GM18502 (cell line): Measurements from ENCODE around the gene BTBD16.

Source experiments
- ATAC-seq: cut with Tn5 transposase; IDR thresholded peaks from one replicate; pipeline ENCODE4 v1.9.1; 2021; ENCODE audit warnings: mild to moderate bottlenecking; ENCODE audit not compliant: unreplicated experiment, poor library complexity

BTBD16 gene

GRCh38 chr10:122307669-122308416 lies 36.7 kb downstream of the BTBD16 start:
- no peak for ATAC-seq

DNA sequence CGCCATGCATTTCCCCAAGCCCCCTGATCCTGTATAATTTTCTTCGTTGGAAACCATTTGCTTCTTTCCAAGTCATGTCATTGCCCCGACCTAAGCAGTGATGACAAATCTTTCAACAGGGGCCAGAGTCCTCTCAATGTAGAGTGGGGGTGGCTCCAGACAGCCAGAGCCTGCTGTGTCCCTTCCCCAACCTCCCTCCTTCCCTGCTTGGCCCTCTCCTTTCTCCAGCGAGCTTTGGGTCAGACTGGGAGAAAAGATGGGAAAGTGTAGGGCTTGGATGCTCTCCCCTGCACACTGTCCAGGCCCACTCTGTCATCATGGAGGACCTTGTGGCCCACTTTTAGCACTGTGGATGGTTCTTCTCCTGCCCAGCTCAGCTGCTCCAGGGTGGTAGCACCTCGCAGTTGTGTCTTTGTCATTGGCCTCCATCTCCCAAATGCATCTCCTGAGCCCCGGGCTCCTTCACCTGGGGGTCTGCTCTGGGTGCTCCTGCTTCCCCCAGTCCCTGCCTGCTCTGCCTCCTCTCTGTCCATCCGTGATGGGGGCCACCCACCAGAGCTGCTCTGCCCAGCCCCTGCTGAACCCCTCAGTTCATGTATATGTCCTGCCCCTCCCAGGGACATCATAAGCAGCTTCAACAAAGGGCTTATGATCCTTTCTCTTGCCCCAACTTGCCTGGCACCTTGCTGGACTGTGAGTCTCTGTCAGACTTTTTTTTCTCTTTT lies 37.5 kb downstream of the BTBD16 start:
- ATAC-seq: no peak

DNA sequence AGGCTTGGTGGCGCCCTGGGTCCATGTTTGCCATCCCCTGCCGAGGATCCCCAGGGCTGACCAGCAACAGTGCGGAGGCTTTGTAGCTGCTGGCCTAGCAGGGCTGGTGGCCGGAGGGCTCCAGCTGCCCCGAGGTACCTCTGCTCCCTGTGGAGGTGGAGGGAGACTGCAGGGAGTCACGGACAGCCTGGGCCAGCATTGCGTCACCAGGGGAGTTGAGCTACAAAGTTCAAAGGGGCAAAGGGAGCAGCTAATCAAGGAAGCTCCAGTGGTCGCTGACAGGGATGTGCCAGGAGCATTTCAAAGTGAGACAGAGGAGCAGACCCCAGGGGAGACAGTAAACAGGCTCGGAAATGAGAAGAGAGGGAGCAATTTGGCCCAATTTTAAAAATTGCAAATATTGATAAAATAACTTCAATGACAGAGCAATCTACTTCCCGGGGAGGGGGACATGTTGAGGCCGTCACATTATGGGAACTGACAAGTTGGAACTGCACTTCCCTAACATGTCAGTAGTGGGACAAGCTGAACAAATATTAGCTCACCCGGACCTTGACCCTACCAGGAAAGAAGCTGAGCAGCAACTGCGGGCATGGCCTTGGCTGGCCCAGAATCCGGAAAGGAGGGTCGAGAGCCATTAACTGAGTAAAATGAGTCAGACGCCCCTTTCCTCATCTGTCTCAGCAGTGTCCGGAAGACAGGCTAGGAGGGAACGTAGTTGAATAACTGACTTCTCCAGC lies 39.4 kb downstream of the BTBD16 start:
- no peak for ATAC-seq

DNA sequence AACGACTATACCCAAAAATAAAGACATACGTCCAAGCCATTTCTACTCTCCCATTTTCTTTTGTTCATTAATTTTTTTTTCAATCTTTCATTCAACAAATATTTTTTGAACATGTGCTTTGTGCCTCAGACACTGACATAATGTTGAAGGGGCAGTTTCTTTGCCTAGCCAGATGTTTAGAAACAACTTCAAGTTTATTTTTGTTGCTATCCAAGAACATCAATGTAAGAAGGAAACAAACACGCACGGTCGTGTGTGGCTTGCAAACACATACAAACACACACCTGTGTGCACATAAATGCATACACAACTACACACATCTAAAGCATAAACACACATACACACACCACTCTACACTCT lies 39.9 kb downstream of the BTBD16 start:
- ATAC-seq: no peak

DNA sequence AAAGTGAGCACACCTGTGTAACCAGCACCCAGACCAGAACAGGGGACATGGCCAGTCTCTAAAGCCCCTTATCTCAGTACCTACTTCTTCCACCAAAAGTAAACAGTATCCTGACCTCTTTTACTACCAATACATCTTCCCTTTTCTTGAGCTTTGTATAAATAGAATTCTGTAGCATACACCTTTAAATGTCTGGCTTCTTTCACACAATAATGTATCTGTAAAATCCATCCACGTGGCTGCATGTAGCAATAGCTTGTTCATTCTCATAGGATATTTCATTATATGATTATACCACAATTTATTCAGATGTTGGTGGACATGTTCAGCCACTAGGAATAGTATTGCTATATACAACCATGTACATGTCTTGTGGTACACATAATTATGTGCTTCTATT lies 40.6 kb downstream of the BTBD16 start:
- no peak for ATAC-seq

GRCh38 chr10:122316224-122316884 lies 45.3 kb downstream of the BTBD16 start:
- no peak for ATAC-seq

DNA sequence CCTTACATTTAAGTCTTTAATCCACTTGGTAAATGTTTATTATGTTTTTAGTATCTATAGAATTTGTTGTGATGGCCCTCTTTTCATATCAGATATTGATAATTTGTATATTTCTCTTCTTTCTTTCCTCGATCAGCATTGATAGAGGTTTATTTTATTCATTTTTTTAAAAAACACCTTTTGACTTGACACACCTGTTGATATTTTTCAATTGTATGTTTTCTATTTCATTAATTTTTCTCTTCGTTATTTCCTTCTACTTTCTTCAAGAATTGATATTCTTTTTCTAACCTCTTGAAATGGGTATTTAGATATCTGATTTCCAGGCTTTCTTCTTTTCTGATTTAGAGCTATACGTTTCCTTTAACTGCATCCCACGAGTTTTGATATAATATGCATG lies 50.9 kb downstream of the BTBD16 start:
- no peak for ATAC-seq

DNA sequence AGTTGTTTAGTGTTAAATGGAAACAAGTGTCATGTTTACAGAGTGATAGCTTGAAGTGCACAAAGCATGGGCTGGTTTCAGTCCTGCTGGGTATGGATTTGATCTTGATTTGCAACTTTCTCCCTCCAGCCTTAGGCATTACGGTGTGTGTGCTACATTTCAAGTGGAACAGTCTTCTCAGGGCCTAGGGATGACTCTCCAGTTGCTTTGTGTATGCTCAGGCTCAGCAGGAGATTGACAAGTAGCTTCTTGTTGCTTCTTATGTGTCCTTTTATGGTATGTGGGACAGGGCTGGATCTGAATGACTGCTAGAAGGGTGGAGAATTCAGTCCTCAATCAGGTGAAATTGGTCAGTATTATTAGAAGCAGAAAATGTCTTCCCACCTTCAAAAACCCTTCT lies 52.1 kb downstream of the BTBD16 start:
- no peak for ATAC-seq

GRCh38 chr10:122323941-122324675 lies 53.0 kb downstream of the BTBD16 start:
- ATAC-seq: no peak

DNA sequence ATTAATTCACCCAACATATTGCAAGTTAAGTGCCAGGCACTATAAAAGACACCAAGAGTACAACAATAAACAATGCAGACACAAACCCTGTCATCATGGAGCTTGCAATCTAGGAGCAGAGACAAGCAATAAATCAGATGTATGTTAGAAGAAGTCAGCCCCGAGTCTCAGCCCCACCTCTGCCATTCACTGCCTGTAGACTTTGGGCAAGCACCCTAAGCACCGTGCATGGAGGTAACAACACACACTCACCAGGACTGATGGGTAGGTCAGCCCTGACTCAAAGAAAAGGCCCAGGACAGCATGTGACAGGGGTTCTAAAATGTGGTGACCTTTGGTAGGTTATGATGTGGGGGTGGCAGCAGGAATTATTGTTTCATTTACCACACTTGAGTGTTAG lies 54.1 kb downstream of the BTBD16 start:
- no peak for ATAC-seq

DNA sequence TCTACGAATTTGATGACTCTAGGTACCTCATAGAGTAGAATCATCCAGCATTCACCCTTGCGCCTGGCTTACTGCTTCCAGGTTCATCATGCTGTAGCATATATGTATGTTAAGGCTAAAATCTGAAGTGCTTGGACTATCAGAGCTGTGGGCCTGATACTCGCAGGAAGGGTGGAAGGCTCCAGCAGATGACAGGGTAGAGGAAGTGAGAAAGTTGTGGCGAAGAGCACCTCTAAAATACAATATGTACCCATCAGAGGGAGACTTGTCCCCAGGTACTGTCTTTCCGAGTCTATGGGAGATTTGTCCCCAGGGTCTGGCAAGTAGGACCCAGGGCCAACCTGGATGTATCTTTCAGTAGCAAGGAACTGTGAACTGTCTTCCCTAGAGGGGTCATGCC lies 55.3 kb downstream of the BTBD16 start:
- ATAC-seq: no peak

DNA sequence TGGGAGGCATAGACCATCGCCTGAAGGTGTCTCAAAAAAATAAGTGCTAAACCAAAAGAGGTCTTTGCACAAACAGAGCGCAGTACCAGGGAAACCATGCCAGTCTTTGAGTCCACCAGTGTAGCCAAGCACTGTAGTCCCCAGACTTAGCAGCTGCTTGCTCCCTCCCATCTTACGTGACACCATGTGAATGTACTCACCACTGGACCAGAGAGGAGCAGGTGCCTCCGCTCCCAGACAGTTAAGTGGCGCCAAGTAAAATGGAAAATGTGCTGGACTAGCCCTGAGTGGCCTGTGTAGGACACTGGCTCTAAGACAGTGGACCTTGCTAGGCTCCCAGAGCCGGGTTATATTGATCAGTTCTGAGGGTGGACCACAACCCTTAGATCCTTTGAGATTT lies 55.7 kb downstream of the BTBD16 start:
- no peak for ATAC-seq

DNA sequence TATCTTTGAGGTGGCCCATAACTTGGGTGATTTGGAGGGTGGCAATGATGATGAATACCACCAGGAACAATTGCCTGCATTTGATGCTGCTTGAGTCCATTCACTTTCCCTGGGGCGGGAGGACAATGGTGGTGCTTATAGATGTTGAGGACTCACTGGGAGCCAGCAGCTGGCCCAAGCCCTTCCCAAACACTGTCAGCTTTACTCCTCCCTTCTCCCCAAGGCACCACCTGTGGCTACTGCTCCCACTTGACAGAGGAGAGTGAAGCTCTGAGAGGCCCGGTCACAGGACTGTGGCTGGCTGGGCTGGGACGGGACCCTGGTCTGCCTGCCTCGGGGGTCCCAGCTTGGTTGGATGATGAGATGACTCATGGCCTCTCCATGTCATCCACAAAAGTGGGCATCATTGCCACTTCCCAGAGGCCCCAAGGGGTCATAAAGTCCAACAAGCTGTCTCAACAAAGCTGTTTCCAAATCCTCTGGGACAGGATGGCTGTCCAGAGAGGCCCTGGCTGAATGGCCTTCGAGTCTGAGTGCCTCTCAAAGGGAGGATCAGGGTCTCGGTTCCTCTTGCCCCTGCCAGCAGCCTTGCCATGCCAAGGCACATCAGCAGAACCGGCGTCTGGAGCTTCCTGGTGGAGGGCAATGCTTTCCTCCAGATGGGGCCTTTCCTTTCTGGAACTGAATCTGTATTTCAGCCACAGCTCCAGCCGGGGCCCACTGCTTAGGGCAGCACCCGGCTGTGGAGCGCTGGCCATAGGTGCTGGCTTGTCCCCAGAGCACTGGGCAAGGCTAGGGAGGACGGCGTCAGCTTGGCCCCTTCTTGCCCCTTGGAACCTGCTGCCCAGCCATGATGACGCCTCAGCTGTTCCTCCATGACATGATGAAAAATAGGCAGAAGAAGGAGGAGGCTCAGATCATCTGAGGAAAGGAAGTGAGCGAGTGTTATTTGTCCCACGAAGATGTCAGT lies 56.4 kb downstream of the BTBD16 start:
- no peak for ATAC-seq

DNA sequence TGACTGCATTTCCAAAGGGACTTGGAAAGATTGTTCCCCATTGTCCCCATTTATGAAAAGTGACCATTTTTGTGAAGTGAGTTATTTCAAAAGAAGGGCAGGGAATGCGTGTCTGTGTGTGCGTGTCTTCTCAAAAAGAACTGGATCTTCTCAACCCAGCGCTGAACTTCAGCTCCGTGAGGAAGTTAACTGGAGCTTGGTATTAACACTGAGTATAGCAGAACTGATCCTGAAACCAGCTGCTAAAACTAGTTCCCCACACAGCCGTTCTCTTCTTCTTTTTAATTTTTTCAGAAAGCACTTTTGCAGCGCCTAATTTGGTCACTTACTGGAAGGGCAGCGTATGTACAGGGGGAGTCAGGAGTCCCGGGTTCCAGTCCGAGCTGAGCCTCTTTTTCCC lies 57.6 kb downstream of the BTBD16 start:
- no peak for ATAC-seq

GRCh38 chr10:122329416-122329815 lies 58.3 kb downstream of the BTBD16 start:
- ATAC-seq: no peak

DNA sequence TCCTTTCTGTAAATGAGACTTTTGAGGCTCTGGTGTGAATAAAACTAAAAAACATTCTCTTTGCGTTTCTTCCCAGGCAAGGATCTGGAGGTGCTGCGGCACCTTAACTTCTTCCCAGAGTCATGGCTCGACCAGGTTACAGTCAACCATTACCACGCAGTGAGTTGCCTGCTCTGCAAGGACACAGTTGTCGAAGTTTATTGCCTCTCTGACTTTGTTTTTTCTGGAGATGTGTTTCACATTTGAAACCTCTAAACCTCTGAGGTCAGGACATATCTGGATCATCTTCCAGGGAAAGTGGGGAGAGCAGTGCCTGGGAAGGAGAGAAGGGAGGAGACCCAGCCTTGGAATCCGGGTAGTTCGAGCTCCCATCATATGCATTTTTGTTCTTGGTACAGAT lies 60.0 kb downstream of the BTBD16 start:
- ATAC-seq: no peak

DNA sequence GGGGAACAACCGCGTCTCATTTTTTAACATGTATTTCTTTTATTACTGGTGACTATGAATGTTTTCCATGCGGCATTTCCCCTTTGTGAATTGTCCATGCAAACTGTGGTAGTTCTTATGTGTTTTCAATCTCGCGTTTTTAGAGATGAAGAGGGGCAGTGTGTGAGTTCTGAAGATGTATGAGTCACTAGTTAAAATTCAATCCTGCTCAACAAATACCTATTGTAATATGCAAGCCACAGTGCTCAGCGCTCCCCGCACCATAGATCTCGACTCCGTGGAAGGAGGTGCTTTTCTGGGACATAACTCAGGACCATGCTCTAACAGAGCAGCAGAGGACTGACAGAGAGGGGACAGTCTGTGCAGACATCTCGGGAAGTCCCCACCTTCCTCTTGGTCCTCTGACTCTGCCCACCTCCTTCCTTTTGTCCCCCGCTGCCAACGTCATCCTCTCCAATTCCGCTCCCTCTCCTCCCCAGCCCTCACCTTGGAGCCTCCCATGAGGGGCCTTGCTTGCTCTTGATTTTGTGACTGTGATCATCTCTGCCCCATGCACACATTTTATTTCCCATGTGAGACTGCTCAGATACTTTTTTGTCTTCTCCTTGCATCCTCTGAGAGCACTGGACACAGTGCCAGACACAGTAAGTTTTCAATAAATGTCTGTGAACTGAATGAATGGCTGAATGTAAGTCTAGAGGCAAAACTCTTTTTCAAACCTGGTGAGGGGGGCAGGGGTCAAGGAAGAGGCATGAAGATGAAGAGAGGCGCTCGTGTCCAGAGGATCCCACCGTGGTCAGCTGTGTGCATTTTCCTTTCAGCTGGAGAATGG lies 60.7 kb downstream of the BTBD16 start:
- ATAC-seq: no peak

- no peak for ATAC-seq
Measured at GRCh38 chr10:122333037-122333436, 61.9 kb downstream of the BTBD16 start.
